C4-2B (cell line): ENCODE results near the gene ICE2.

ENCODE experiments used
- ZFX ChIP-seq: fragments of 450-650 bp; IDR thresholded peaks from 2 replicates; pipeline ENCODE4 v1.6.1; 2017
- TF ChIP-seq, protein P1 (sequence below): fragments of 450-650 bp; conservative IDR thresholded peaks from 2 replicates; pipeline ENCODE4 v1.5.1; 2017; ENCODE audit warnings: mild to moderate bottlenecking

DNA sequence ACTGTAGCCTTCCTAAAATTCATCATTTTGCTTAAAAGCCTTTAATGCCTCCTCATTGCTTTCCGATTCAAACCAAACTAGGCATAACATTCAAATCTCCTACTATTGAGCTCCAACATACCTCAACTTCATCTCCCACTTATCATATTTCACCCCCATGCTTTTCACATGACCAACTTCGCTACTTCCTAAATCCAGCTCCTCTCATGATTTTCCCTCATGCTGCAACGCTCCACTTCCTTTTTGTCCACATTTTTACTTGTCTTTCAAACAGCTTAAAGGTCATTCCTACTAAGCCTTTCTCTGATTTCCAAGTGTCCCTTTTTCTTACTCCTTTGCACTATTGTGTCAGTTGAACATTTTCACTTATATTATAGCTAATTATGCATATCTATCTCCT is 60.8 kb downstream of the ICE2 start:
- TF ChIP-seq, protein P1, sequence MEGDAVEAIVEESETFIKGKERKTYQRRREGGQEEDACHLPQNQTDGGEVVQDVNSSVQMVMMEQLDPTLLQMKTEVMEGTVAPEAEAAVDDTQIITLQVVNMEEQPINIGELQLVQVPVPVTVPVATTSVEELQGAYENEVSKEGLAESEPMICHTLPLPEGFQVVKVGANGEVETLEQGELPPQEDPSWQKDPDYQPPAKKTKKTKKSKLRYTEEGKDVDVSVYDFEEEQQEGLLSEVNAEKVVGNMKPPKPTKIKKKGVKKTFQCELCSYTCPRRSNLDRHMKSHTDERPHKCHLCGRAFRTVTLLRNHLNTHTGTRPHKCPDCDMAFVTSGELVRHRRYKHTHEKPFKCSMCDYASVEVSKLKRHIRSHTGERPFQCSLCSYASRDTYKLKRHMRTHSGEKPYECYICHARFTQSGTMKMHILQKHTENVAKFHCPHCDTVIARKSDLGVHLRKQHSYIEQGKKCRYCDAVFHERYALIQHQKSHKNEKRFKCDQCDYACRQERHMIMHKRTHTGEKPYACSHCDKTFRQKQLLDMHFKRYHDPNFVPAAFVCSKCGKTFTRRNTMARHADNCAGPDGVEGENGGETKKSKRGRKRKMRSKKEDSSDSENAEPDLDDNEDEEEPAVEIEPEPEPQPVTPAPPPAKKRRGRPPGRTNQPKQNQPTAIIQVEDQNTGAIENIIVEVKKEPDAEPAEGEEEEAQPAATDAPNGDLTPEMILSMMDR, result no peak
- TF ChIP-seq ZFX, result no peak
